ENCODE data around the gene RBKS.
A peak's percentile ranks its signal among the peaks of the same experiment; 100 is the strongest.
"Not testable (repeated sequence)": the region's sequence is repeated elsewhere in the genome, so short reads cannot be mapped to it uniquely, and the experiment has no call there.

RBKS gene

GRCh38 chr2:27870724-27871123, 19.5 kb downstream of the RBKS start:
- no peak for DNase-seq

GRCh38 chr2:27869763-27870162, 20.4 kb downstream of the RBKS start:
- no peak for DNase-seq

GRCh38 chr2:27866237-27866636, 23.9 kb downstream of the RBKS start:
- no peak for DNase-seq

- DNase-seq, result not testable (repeated sequence)
These were observed 26.2 kb downstream of the RBKS start for GRCh38 chr2:27863955-27864354.

- no peak for DNase-seq
These were observed 27.0 kb downstream of the RBKS start for GRCh38 chr2:27863146-27863545.

- DNase-seq, result peak in 1 of 2 experiments; percentile 64
These were observed 30.1 kb downstream of the RBKS start for GRCh38 chr2:27860111-27860510.

DNA sequence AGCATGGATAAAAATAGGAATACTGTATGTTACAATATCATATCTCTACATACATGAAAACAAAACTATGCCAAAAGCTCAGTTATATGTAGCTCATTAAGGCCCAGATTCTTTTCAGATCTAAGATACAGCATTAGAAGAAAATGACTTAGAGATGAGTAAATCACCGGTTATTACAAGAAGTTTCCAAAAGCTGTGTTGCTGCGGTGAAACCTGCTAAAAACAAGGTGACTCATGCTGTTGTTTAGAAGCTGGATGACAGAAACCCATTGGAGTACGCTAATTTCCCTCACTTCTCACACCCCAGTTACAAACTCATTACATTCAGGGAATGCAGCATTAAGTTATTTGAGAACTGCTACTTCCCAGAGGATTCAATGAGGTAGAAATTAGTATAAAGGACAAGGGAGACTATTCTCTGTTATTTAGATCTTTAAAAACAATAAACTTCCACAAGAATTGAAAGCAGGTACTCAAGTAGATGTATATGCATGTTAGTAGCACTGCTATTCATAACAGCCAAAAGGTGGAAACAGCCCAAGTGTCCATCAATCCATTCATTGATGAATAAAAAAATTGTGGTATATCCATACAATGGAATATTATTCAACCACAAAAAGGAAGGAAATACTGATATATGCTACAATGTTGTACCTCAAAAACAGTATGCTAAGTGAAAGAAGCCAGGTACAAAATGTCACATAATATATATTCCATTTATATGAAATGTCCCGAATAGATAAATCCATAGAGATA, 32.6 kb downstream of the RBKS start:
- DNase-seq, result no peak

DNA sequence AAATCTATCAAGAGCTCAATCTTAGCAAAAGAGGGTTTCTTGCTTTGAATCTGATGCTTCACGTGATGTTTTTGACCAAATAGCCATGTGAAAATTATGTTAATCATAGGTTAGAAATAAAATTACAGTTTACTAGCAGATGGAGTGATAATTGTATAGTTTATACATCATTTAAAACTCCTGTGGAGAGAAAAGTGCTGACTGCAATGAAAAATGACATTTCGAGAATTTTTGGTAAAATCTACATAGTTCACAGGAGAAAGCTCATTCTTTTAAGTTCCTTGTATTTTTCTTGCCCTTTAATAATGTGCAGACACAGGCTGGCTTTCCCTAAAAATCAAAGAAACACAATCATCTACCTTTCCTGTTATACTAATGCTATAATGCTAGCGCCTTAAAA, 33.2 kb downstream of the RBKS start:
- no peak for DNase-seq

GRCh38 chr2:27856386-27856785, 33.8 kb downstream of the RBKS start:
- no peak for DNase-seq

DNA sequence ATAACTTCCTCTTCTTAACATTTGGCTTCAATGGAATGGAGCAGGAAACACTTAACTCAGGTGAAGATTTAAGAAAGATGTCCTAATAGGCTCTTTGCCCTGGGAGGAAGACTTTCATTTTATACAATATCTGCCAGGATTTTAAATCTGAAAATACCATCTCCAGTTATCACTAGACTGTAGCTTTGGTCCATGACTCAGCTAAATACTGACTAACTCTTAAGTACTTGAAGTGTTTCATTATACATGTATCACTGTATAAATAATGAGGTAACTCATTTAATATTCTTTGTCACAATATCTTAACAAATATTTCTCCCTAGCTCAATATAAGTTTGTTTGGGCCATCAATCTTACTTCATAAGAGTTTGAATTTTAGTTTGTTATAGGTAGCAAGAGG, 34.7 kb downstream of the RBKS start:
- DNase-seq, result no peak

- no peak for DNase-seq
These were observed 35.8 kb downstream of the RBKS start for GRCh38 chr2:27854229-27854862.

GRCh38 chr2:27852691-27853090, 37.5 kb downstream of the RBKS start:
- no peak for DNase-seq

GRCh38 chr2:27849558-27850205, 40.5 kb downstream of the RBKS start:
- no peak for DNase-seq

- DNase-seq, result no peak
These were observed 42.9 kb downstream of the RBKS start for GRCh38 chr2:27847333-27847732.

DNA sequence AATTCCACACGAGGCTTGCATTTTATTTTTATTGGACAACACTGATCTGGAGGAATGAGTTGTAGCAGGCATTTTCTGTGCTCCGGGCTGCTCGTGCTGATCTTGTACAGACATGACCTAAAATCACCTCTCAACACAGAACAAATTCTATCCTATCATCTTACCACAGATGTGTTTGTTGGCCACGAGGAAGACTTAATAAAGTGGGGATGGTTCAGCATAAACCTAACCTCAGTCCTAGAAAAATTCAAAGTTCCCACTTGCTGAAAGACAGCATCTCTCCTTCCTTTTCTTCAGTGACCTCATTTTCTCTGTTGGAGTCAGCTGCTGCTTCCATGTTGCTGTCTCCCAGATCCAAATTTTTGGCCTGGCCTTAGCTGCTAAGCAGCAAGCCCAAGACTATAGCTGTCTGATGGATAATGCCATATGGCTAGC, 45.3 kb downstream of the RBKS start:
- no peak for DNase-seq

GRCh38 chr2:27843992-27844391, 46.2 kb downstream of the RBKS start:
- DNase-seq, result no peak

DNA sequence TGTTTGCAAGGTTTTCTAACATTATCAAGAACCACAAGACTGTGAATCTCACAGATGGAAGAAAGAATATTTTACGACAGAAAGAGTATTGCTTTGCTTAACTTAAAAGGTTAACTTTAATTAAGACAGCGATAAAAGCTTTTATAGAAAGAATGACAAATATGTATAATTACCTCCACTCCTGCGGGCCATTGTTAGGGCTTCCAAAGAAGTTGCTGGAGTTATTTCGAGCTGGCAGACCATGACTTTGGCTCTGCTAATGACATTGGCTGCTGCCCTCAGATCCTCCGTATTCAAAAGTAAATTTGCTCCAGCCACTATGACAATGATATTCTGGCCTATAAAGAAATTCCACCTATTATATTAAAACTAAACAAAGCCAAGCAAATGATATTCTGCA, 47.3 kb downstream of the RBKS start:
- no peak for DNase-seq

DNA sequence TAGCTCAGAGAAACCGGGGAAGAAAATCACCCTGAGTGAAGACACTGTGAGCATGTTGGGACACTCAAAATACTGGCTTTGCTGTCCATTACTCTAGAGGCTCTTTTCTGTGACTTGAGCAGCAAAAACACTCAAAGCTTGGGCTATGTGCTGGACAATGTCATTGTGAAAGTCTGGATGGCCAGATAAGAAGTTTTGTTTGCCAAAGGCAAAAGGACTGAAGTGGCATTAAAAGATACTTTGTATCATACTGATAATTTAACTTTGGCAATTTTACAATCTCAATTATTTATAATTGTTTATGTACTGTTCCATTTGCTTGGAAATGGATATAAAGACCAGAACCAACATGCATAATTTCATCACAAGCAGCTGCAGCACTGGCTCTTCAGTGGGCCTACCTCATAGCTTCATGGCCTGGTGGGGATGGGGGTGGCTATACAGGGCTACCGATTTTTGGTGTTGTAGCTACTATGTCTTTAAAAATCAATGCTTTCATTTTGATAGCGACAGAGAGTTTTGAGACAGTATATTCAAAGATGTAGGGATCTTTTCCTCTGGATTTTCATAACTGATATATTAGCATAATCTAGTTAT, 51.1 kb downstream of the RBKS start:
- no peak for DNase-seq

GRCh38 chr2:27838502-27838901, 51.7 kb downstream of the RBKS start:
- DNase-seq, result no peak

DNA sequence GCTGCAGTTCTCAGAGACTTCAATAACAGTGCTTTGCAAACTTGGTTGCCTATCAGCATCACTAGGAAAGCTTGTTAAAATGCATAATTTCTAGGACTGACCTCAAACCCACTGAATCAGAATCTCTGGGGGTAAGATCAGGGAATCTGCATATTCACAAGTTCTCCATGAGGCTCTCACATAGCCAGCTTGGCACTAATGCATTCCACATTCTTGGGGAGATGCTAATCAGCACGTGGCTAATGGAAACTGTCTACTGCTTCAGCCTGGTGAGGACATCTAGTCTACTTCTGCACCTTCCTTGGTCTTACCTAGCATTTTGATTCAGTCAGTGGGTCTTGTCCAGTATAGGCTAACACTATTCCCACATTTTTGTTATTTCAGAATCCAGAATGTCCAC, 56.3 kb downstream of the RBKS start:
- no peak for DNase-seq

- DNase-seq, result no peak
These were observed 57.8 kb downstream of the RBKS start for GRCh38 chr2:27832396-27832795.

- no peak for DNase-seq
These were observed 58.7 kb downstream of the RBKS start for GRCh38 chr2:27831279-27832050.

DNA sequence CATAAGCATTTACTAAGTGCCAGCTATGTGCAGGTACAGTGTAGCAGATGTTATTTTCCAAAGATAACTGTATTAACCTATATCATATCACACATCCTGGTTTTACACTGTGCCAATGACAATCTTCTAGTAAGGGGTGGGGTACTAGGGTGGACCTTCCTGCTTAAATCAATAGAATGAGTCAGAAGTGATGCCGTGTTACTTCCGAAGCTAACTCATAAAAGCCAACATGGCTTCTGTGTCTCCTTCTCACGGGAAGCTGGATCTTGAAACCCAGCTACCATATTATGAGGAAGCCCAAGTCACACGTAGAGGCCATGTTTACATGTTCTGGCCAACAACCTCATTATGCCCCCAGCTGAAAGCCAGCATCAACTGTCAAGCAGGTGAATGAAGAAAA, 59.5 kb downstream of the RBKS start:
- DNase-seq, result no peak
